ENCODE results near the gene SF3A1.

The SF3A1 gene

DNA sequence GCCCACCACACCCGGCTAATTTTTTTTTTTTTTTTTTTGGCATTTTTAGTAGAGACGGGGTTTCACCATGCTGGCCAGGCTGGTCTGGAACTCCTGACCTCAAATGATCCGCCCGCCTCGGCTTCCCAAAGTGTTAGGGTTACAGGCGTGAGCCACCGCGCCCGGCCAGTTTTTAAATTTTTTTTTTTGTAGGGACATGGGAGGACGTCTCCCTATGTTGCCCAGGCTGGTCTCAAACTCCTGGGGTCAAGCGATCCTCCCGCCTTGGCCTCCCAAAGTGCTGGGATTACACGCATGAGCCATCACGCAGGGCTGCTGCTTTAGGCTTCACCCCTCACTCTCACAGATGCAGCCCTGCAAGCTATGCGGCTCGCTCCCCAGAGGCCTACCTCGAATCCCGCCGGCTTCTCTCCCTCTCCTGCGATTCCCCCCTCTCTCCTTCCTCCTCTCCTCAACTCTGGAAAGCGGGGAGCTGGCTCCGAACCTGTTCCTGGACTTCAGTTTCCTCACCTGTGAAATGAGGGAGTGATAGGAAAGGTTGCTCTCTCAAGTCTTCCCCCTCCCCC, 1.0 kb upstream of the SF3A1 start:
- DNase-seq (ENCODE audit: extremely low spot score): no peak
- POLR2A ChIA-PET: interaction anchor here (0.6 to 1.2 kb wide), 2 partner anchors 31 to 940 kb away, joined by 4 to 10 read pairs; partner anchors contain the start of gene TBC1D10A
- CTCF ChIA-PET: interaction anchor here (1.3 to 3.9 kb wide), 3 partner anchors 30 to 70 kb away, joined by 3 to 20 read pairs (median 10); partner anchors contain the start of gene RNF215
- TF ChIP-seq, protein P1, sequence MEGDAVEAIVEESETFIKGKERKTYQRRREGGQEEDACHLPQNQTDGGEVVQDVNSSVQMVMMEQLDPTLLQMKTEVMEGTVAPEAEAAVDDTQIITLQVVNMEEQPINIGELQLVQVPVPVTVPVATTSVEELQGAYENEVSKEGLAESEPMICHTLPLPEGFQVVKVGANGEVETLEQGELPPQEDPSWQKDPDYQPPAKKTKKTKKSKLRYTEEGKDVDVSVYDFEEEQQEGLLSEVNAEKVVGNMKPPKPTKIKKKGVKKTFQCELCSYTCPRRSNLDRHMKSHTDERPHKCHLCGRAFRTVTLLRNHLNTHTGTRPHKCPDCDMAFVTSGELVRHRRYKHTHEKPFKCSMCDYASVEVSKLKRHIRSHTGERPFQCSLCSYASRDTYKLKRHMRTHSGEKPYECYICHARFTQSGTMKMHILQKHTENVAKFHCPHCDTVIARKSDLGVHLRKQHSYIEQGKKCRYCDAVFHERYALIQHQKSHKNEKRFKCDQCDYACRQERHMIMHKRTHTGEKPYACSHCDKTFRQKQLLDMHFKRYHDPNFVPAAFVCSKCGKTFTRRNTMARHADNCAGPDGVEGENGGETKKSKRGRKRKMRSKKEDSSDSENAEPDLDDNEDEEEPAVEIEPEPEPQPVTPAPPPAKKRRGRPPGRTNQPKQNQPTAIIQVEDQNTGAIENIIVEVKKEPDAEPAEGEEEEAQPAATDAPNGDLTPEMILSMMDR (IDR thresholded peaks at IDR 0.05; ENCODE audit: control extremely low read depth, extremely low read depth, low read depth, missing control alignments): no peak

DNA sequence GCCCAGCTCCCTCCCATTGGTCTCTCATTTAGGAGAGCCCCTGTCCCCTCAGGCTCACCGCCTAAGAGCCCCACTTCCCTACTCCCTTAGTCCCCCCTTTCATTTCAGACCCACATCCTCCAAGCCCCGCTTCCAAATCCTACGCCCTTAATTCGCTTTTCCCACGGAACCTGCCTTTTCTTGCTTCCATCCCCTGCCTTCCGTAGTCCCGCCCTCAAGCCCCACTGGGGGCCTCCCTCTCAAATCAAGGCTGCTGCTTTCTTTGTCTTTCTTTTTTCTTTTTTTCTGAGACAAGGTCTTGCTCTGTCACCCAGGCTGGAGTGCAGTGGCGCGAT, 509 bp upstream of the SF3A1 start:
- no peak for DNase-seq (ENCODE audit: extremely low spot score)
- POLR2A ChIA-PET: interaction anchor here (0.7 to 1.3 kb wide), 4 partner anchors 19 to 724 kb away, joined by 3 to 4 read pairs (median 3); partner anchors contain the start of genes SMTN and TBC1D10A
- CTCF ChIA-PET: interaction anchor here (0.6 to 3.9 kb wide), 6 partner anchors 9 to 93 kb away, joined by 3 to 20 read pairs (median 3); partner anchors contain the start of gene RNF215
- TF ChIP-seq, protein P1 (IDR thresholded peaks at IDR 0.05; ENCODE audit: control extremely low read depth, extremely low read depth, low read depth, missing control alignments): no peak

DNA sequence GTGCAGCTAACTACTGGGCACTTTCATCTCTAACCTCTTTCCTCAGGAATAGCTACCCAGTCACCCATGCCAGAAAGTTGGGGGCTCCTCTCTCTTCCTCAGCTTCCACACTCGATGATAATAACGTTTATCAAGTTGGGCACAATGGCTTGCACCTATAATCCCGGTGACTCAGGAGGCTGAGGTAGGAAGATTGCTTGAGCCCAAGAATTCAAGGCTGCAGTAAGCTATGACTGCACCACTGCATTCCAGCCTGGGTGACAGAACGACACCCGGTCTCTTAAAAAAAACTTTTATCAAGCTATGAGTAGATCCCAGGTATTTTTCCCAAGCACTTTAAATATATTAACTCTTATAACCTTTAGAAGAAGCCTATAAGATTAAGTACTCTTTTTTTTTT, 2.0 kb downstream of the SF3A1 start:
- CTCF ChIA-PET: interaction anchor here (1.0 to 3.2 kb wide), 2 partner anchors 10 to 67 kb away, joined by 3 to 13 read pairs; no protein-coding TSS in a partner anchor
- TF ChIP-seq, protein P1 (IDR thresholded peaks at IDR 0.05; ENCODE audit: control extremely low read depth, extremely low read depth, low read depth, missing control alignments): no peak
- POLR2A ChIA-PET: interaction anchor here (0.7 kb wide), 1 partner anchor 38 kb away, joined by 3 read pairs; no protein-coding TSS in a partner anchor
- no peak for DNase-seq (ENCODE audit: extremely low spot score)

DNA sequence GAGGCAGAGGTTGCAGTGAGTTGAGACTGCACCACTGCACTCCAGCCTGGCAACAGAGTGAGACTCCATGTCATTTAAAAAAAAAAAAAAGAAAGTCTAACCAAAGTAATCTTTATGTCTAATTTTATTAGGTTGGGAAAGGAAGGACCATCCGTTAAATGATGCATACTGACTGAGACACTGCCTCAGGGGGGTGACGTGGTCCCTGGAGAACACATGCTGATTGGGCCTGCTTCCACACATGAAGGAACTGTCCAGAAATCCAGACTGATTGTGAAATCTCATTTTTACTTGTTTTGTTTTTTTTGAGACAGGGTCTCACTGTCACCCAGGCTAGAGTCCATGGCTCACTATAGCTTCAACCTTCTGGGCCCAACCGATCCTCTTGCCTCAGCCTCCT, 5.5 kb downstream of the SF3A1 start:
- no peak for DNase-seq (ENCODE audit: extremely low spot score)
- TF ChIP-seq, protein P1 (IDR thresholded peaks at IDR 0.05; ENCODE audit: control extremely low read depth, extremely low read depth, low read depth, missing control alignments): no peak
- CTCF ChIA-PET: no interaction called here
- POLR2A ChIA-PET: interaction anchor here (0.7 kb wide), 1 partner anchor 9 kb away, joined by 3 read pairs; no protein-coding TSS in a partner anchor

DNA sequence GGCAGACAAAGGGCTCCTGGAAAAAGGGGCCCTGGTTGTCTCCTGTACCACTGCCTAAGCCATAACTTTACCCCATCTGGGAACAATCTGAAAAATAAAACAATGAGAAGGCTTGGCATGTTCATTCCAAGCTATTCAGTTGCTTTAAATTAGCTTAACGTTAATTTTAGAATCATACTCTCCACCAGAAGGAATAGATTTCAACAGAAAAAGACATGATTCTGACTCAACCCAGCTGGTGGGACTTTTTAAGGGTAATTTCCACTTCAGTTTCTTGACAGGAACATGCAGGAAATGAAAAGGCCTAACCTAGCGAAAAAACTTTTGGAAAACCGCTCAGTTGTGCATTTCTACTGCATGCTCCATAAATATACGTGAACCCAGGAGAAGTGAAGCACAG, 7.9 kb downstream of the SF3A1 start:
- ChIA-PET POLR2A (interaction anchor here (0.6 to 1.0 kb wide), 2 partner anchors 22 to 753 kb away, joined by 3 read pairs; partner anchors contain the start of gene TBC1D10A), CTCF (interaction anchor here (1.0 to 1.7 kb wide), 4 partner anchors 39 to 60 kb away, joined by 4 to 9 read pairs (median 4); partner anchors contain the start of gene CASTOR1)
- DNase-seq (ENCODE audit: extremely low spot score): no peak
- TF ChIP-seq, protein P1 (IDR thresholded peaks at IDR 0.05; ENCODE audit: control extremely low read depth, extremely low read depth, low read depth, missing control alignments): no peak

- DNase-seq (ENCODE audit: extremely low spot score): no peak
- POLR2A ChIA-PET: interaction anchor here (0.6 to 1.0 kb wide), 2 partner anchors 22 to 752 kb away, joined by 3 read pairs; partner anchors contain the start of gene TBC1D10A
- TF ChIP-seq, protein P1 (IDR thresholded peaks at IDR 0.05; ENCODE audit: control extremely low read depth, extremely low read depth, low read depth, missing control alignments): no peak
- CTCF ChIA-PET: interaction anchor here (1.2 to 1.7 kb wide), 4 partner anchors 8 to 60 kb away, joined by 3 to 9 read pairs (median 4); partner anchors contain the start of genes CASTOR1, CCDC157 and SF3A1
Measured at GRCh38 chr22:30348404-30348803, 8.3 kb downstream of the SF3A1 start.
